HL-60 (cell line): ENCODE results near the gene CEP72.

ENCODE experiments used
- CTCF ChIP-seq: IDR thresholded peaks from one replicate; pipeline ENCODE4 v1.5.1; 2011; ENCODE audit warnings: low read length, control low read depth, inconsistent platforms; ENCODE audit not compliant: insufficient read depth
- POLR2AphosphoS5 ChIP-seq: IDR thresholded peaks from 2 replicates; pipeline ENCODE4 v1.6.1; 2012; ENCODE audit warnings: low read depth
- REST ChIP-seq: IDR thresholded peaks from 2 replicates; pipeline ENCODE4 v1.6.1; 2012; ENCODE audit warnings: low read depth; ENCODE audit not compliant: insufficient replicate concordance
- SPI1 ChIP-seq: IDR thresholded peaks from 2 replicates; pipeline ENCODE4 v1.6.1; 2012; ENCODE audit warnings: low read depth, mild to moderate bottlenecking, borderline replicate concordance

GRCh38 chr5:567664-568060 lies 44.5 kb upstream of the CEP72 start:
- TF ChIP-seq POLR2AphosphoS5 (no peak), CTCF (no peak), SPI1 (no peak), REST (no peak)
